ENCODE measurements around the gene DBP.
"Not testable (repeated sequence)": the region's sequence is repeated elsewhere in the genome, so short reads cannot be mapped to it uniquely, and the experiment has no call there.

DNA sequence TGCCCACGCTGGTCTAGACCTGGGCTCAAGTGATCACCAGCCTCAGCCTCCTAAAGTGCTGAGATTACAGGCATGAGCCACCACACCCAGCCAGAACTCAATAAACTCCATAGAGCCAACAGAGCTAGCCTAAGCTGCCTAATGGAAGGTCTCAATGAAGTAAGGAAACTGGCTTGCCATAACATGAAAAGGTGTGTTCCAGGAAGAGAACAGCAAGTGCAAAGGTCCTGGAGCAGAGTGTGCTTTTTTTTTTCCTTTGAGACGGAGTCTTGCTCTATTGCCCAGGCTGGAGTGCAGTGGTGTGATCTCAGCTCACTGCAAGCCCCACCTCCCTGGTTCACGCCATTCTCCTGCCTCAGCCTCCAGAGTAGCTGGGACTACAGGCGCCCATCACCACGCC, 20.6 kb upstream of the DBP start:
- TF ChIP-seq, protein P1, sequence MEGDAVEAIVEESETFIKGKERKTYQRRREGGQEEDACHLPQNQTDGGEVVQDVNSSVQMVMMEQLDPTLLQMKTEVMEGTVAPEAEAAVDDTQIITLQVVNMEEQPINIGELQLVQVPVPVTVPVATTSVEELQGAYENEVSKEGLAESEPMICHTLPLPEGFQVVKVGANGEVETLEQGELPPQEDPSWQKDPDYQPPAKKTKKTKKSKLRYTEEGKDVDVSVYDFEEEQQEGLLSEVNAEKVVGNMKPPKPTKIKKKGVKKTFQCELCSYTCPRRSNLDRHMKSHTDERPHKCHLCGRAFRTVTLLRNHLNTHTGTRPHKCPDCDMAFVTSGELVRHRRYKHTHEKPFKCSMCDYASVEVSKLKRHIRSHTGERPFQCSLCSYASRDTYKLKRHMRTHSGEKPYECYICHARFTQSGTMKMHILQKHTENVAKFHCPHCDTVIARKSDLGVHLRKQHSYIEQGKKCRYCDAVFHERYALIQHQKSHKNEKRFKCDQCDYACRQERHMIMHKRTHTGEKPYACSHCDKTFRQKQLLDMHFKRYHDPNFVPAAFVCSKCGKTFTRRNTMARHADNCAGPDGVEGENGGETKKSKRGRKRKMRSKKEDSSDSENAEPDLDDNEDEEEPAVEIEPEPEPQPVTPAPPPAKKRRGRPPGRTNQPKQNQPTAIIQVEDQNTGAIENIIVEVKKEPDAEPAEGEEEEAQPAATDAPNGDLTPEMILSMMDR (IDR thresholded peaks at IDR 0.05; ENCODE audit: low read depth, low read length), result not testable (repeated sequence)
- TF ChIP-seq EZH2phosphoT487 (IDR thresholded peaks at IDR 0.05; ENCODE audit: low read depth), result not testable (repeated sequence)
